ENCODE data around the gene CPNE8.

The CPNE8 gene

GRCh38 chr12:38892976-38893375, 12.4 kb downstream of the CPNE8 start:
- no peak for DNase-seq

DNA sequence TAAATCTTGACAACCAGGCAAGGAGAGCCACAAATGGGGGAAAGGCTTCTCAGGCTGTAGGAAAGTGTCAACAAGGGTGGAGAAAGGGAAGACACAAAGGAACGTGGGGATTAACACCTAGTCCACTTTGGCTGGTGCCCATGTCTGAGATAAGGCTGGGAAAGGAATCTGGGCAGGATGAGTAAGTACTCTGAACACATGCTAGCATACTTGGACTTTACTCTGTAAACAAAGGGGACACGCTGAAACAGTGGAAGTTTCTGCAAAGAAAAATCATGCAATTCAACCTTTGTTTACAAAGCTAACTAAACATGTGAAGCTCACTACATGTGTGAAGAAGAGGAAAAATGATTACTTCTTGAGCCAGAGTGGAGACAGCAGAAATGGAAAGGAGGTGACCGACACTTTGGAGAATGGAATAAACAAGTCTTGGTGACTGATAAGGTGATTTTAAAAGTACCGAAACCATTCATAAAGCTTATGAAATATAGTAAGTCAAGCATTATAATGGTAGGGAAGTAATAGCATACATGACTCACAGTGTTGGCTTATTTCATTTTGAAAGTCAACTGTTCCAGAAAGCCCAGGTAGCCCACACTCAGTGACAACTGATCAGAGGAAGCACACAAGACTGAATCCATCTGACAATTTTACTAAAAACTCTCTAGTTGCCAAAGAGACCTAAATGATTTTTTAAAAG, 13.2 kb downstream of the CPNE8 start:
- no peak for DNase-seq

DNA sequence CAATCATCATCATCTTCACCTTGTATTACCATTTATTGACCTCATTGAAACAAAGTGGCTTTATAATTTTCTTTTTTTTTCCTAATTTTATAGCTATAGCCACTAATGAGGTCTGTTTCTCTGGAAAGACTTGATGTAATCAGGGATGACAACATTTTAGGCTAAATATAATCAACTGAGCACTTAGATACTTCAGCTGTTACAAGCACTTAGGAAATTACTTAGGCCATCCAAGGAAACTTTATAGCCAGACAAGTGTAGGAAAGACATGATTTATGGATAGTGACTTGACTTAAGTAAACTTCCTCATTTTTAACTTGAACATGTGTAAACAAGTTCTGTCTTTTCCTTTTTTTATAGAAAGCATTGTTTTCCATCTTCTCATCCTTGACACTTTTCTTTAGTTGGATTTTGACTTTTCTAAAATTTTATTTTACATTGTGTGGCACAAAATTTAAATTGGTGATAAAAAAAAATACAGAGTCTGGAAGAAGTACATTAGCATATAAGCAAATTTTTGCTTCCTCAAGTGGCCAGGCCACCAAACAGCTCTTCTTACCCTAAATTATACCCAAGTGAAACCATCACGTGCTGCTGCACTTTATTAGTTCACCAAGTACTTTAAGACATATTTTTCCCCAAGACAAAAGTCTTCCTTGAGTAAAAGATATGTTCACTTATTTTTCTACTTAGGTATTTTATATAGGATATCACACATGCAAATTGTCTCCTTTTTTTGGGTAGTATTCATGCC, 15.1 kb downstream of the CPNE8 start:
- DNase-seq, result no peak

DNA sequence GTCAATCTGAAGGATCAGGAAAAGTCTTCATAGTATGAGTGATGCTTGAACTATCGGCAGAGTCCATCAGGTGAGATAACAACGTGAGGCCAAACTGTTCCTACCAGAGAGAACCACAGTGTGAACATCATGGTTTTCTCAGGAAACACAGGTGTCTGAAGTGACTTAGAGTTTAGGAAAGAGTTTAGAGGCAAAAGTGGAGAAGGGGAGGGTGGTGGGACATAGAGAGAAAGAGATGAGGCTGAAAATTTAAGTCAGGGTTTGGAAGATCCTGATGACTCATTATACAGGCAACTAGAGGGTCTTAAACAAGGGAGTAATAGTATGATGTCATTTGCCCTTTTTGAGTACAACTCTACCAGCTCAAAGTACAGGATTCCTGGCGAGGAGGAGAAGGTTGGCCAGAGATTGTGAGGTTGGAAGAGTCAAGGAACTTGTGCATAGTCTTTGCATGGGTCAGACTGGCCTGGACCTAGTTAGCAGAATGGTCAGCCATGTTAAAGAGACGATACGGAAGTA, 16.0 kb downstream of the CPNE8 start:
- no peak for DNase-seq

DNA sequence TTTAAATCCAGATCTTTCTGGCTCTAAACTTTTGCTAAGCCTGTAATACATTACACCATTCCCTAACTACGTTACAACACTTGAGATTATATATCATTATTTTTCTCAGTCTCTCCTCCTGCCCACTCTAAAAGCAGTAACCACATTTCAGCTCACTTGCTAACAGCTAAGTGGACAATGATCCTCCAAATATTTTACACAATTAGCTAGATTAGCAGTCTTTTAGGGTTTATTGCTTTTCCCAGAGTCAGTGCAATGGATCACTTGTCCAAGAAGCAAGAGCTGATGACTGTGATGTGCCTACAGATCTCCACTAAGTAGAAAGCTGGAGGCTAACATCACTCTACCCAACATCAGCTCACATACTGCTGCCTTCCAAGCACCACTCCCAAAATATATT, 17.6 kb downstream of the CPNE8 start:
- no peak for DNase-seq

- DNase-seq, result no peak
Measured at GRCh38 chr12:38886931-38887330, 18.5 kb downstream of the CPNE8 start.

DNA sequence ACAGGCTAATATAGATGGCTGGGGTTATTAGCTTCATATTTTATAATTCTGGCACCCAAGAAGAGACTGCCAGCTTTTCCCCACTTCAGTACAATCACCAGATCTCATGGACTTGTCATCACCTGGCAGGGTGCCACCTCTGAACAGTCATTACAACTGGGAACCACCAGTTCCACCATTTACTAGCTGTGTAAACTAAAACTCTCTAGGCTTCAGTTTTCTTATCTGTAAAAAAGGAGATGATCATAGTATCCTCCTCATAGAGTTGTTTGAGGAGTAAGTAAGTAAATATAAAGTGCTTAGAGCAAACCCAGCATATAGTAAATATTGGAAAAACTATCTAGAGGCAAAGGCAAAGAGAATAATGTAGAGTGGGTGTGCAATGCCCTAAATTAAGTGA, 19.3 kb downstream of the CPNE8 start:
- DNase-seq, result no peak

GRCh38 chr12:38884666-38885065, 20.7 kb downstream of the CPNE8 start:
- DNase-seq, result no peak

- no peak for DNase-seq
Measured at GRCh38 chr12:38883629-38884134, 21.7 kb downstream of the CPNE8 start.

GRCh38 chr12:38880288-38880687, 25.1 kb downstream of the CPNE8 start:
- no peak for DNase-seq

DNA sequence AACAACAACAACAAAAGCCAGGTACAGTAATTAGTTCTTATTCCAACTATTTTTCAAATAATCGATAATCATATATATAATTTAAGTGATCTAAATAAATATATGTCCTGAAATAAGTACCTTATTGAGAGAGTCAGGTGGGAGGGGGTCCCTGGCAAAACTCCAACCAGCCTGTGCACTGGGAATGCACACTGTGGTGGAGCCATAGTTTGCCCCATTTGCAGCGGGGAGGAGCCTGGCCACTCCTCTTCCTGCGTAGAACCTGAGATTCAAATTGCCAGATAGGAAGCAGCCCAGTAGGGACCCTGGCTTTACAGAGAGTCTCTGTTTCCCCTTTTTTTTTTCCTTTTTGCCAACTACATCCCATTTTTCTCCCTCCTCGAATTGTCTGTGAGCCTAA, 26.4 kb downstream of the CPNE8 start:
- no peak for DNase-seq

- no peak for DNase-seq
Measured at GRCh38 chr12:38878333-38878705, 27.1 kb downstream of the CPNE8 start.

GRCh38 chr12:38875586-38876228, 29.7 kb downstream of the CPNE8 start:
- no peak for DNase-seq

DNA sequence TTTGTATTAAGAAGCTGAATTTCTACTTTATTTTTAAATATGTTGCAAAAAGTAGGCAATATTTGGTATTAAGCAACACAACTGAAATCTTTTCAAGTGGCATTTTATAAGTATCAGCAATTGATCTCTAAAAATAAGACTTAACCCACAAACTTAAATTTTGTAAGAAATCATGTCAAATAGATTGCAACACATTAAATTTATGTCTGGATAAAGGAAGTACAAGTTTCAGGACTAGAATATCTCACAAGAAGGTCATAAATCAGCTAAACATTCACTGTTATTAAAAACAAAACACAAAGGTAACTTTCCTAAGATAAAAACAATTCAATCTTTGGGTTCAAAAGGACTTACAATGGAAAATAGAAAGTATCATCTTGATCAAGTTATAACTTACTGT, 32.8 kb downstream of the CPNE8 start:
- DNase-seq, result no peak

DNA sequence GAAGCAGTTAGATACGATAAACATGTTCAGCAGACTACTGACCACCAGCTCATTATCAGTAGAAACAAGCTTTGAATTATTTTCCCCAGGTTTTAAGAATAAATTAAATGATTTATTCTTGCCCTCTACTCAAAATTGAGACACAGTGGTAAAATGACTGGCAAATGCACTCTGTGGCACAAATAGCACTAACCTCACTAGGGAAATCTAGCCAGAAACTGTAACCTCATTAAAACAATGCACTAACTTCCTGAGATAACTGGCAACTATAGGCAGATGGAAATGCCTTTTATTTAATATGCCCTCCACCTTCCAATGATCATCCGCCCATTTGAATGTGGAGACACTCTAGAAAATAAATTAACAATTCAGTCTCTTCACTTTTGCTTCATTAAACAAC, 33.2 kb downstream of the CPNE8 start:
- no peak for DNase-seq

- no peak for DNase-seq
Measured at GRCh38 chr12:38869036-38869435, 36.4 kb downstream of the CPNE8 start.

DNA sequence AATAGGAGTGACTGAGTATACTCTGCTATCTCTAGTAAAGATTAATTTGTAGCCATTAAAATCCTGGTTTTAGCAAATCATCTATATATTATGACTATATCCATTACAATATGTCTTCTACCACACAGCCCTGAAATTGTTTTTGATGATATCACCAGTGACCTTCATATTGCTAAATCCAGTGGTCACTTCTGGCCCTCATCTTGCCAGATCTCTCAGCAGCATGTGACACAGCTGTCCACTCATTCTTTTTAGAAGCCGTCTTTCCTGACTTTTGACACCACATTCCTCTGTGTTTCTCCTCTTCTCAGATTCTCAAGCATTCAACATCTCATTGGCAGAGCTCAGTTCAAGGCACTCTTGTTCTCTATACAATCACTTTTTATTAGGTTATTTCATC, 54.9 kb downstream of the CPNE8 start:
- DNase-seq, result no peak

DNA sequence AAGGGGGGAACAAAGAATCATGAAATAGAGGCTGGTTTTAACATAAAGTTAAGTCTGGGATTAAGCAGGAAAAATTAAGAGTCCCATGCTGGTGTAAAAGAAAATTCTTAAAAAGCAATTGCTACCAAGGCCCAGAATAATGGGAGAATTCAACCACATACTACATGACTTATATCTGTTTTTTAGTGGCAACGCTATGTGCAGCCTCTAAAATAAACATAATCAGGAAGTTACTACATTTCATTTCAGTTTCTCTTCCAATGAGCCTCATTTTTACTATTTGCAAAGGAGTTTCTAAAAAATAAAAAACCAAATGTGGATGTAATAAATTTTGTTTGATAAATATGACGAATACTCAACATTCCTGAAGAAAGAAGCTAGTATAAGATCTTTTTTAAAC, 58.1 kb downstream of the CPNE8 start:
- no peak for DNase-seq

DNA sequence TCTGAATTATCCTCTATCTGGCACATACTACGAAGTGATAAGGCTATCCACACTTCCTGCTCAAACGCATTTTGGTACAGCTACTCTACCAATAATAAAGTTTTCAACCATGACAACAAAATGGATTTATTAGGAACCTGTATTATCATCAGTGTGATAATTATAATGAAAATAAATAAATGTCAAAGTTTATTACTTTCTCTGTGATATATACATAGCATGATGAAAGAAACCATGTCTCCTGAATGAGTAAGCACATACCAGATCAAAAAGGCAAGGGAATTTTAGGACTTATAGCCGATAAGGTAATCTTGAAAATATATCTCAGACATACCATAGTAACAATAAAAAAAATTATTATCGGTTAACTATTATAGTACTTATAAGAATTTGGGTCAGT, 61.1 kb downstream of the CPNE8 start:
- no peak for DNase-seq

DNA sequence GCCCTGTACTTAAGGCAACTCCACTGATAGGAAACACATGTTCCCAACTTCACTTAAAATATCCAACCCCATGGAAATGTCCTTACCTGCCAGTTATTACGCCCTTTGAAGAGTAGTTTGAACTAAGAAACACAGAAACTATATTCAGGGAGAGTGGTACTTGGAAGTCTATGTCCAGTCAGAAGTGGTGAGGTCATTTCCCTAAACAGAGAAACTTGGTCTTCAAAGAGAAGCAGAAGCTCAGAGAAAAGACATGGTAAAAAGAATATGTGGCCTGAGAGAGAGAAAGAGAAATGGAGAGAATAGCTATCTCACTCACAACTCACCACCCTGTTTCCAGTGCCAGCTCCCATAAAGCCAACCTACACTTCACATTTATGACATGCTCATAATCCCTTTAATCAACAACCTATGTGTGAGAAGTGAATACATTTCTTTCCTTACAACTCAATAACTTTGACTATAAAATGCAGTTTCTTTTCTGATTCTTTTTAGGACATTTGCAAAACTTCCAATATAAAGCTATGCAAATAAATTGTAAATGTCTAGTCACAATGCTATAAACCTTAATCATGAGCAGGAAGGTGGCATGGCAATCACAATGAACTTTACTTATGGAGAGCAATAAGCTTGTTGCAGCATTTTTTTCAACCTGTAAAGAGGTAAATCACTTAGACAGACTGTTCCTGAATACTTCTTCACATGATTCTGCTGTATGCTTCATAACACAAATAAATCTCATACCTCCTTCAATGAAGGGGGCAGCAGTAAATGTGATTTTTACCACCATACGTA, 67.1 kb downstream of the CPNE8 start:
- no peak for DNase-seq

GRCh38 chr12:38831715-38832114, 73.7 kb downstream of the CPNE8 start:
- DNase-seq, result no peak

- DNase-seq, result no peak
Measured at GRCh38 chr12:38825006-38825405, 80.4 kb downstream of the CPNE8 start.

DNA sequence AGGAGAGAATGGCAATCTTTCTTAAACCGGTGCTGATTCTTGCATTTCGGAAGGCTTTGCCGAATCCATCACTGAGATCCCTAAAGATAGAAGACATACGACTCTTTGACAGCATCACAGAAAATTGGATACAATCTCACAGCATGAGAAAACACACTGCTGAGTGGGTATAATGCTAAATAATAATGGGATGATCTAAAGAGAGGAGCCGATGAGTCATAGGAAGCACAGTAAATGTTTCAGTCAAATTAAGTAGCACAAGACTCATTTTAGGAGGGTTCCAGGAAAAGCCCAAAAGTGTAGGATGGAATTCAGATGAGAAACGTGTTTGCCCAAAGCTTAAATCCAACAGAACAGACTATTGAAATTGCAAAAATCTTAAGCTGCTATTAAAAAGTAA, 81.7 kb downstream of the CPNE8 start:
- DNase-seq, result no peak

Data from CD4-positive, alpha-beta T cell treated with Interferon gamma for 1 hour (primary cell).